A549 (cell line): ENCODE results near the gene SHISAL2A.

Experiments used
- CTCF ChIP-seq: fragments of >200 bp; sonication (Bioruptor Twin); formaldehyde crosslinking; IDR thresholded peaks from 3 replicates; pipeline ENCODE4 v1.5.1; 2016
- HDAC2 ChIP-seq: fragments of 200-600 bp; sonication (generic); IDR thresholded peaks from 2 replicates; pipeline ENCODE4 v1.6.1; 2016
- NFE2L2 ChIP-seq: fragments of 150-350 bp; conservative IDR thresholded peaks from 2 replicates; pipeline ENCODE4 v1.6.1; 2014; ENCODE audit warnings: low read length

- TF ChIP-seq CTCF = no peak
- TF ChIP-seq NFE2L2 = no peak
- TF ChIP-seq HDAC2 = no peak
These were observed 37.9 kb upstream of the SHISAL2A start for GRCh38 chr1:52595061-52595460.
